ENCODE results near the gene THAP10. TPM values are rescaled to one million over a fixed set of nuclear protein-coding genes. Genes with fewer than 3 reads are reported as not detected.

The THAP10 gene
- polyA plus RNA-seq, 1 donor from 2014 or later = 6.6 TPM

DNA sequence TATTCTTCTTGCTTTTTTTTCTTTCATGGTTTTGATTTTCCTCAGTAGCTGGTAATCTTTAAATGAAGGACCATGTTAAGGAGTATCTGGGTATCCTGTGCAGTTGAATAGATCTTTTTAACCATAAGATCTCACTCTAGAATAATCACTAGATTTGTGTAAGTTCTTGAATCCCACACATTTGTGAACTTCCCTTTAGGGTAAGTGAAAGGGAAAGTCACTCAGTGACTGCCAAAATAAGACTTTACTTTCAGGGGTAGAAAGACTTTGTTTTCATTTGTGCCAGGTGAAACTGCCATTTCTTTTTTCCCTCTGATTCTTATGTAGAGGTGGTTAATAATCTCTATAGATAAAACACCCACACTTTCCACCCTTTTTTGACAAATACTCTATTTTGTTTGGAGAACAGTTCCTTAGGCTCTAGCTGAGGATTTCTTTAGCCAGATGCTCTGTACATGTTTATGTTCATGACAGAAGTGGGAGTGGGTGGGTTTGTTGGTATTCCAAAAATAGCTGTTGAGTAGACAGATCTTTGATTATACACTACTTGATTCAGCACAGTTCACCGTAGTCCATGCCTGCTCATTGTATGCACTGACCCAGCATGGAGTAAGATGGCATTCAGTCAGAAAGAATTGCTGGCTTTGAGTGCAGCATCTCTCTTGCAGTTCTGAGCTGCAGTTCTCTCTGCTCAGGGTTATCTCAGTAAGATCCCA lies 28.9 kb upstream of the THAP10 start:
- H3K4me3 ChIP-seq (ENCODE audit: low read length) = no peak overlapping the region
- H3K36me3 ChIP-seq (ENCODE audit: insufficient read depth, low read length) = peaks cover 8% of the 10 kb centered on the region
- no peaks in the 10 kb centered on the region for H3K9me3 ChIP-seq (ENCODE audit: low read length)
- no peak overlapping the region for H2AFZ ChIP-seq (ENCODE audit: low read depth, low read length)
- H3K9ac ChIP-seq (ENCODE audit: low read length) = no peak overlapping the region
- TF ChIP-seq SMC3 (conservative IDR thresholded peaks at IDR 0.05; ENCODE audit: poor library complexity) (no peak), RAD21 (conservative IDR thresholded peaks at IDR 0.05) (no peak), EP300 (conservative IDR thresholded peaks at IDR 0.05; ENCODE audit: poor library complexity, severe bottlenecking) (no peak), TAF1 (IDR thresholded peaks at IDR 0.05; ENCODE audit: low read depth) (no peak), EZH2 (IDR thresholded peaks at IDR 0.05; ENCODE audit: borderline replicate concordance, insufficient read depth, low read length, poor library complexity, severe bottlenecking) (no peak), MXI1 (conservative IDR thresholded peaks at IDR 0.05; ENCODE audit: poor library complexity, severe bottlenecking) (no peak), POLR2AphosphoS5 (IDR thresholded peaks at IDR 0.05) (no peak)
- TF ChIP-seq, protein P1, sequence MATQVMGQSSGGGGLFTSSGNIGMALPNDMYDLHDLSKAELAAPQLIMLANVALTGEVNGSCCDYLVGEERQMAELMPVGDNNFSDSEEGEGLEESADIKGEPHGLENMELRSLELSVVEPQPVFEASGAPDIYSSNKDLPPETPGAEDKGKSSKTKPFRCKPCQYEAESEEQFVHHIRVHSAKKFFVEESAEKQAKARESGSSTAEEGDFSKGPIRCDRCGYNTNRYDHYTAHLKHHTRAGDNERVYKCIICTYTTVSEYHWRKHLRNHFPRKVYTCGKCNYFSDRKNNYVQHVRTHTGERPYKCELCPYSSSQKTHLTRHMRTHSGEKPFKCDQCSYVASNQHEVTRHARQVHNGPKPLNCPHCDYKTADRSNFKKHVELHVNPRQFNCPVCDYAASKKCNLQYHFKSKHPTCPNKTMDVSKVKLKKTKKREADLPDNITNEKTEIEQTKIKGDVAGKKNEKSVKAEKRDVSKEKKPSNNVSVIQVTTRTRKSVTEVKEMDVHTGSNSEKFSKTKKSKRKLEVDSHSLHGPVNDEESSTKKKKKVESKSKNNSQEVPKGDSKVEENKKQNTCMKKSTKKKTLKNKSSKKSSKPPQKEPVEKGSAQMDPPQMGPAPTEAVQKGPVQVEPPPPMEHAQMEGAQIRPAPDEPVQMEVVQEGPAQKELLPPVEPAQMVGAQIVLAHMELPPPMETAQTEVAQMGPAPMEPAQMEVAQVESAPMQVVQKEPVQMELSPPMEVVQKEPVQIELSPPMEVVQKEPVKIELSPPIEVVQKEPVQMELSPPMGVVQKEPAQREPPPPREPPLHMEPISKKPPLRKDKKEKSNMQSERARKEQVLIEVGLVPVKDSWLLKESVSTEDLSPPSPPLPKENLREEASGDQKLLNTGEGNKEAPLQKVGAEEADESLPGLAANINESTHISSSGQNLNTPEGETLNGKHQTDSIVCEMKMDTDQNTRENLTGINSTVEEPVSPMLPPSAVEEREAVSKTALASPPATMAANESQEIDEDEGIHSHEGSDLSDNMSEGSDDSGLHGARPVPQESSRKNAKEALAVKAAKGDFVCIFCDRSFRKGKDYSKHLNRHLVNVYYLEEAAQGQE (IDR thresholded peaks at IDR 0.05; ENCODE audit: borderline replicate concordance) = no peak
- TF ChIP-seq, protein P2, sequence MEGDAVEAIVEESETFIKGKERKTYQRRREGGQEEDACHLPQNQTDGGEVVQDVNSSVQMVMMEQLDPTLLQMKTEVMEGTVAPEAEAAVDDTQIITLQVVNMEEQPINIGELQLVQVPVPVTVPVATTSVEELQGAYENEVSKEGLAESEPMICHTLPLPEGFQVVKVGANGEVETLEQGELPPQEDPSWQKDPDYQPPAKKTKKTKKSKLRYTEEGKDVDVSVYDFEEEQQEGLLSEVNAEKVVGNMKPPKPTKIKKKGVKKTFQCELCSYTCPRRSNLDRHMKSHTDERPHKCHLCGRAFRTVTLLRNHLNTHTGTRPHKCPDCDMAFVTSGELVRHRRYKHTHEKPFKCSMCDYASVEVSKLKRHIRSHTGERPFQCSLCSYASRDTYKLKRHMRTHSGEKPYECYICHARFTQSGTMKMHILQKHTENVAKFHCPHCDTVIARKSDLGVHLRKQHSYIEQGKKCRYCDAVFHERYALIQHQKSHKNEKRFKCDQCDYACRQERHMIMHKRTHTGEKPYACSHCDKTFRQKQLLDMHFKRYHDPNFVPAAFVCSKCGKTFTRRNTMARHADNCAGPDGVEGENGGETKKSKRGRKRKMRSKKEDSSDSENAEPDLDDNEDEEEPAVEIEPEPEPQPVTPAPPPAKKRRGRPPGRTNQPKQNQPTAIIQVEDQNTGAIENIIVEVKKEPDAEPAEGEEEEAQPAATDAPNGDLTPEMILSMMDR (IDR thresholded peaks at IDR 0.05; ENCODE audit: poor library complexity, severe bottlenecking) = no peak
- no peaks in the 10 kb centered on the region for H3K9me2 ChIP-seq (ENCODE audit: insufficient read depth, low read length)
- H3K4me2 ChIP-seq (ENCODE audit: low read length) = no peak overlapping the region
- H3K79me2 ChIP-seq (replicated peaks; ENCODE audit: insufficient read depth, low read length) = no peaks in the 10 kb centered on the region
- no peak overlapping the region for H3K27ac ChIP-seq (ENCODE audit: low read length)
- H3K27me3 ChIP-seq (ENCODE audit: insufficient read depth, low read depth, low read length) = no peaks in the 10 kb centered on the region
- no peaks in the 10 kb centered on the region for H3F3A ChIP-seq (ENCODE audit: insufficient read depth, low read length, poor library complexity, severe bottlenecking)
- no peaks in the 10 kb centered on the region for H4K20me1 ChIP-seq (ENCODE audit: insufficient read depth)

DNA sequence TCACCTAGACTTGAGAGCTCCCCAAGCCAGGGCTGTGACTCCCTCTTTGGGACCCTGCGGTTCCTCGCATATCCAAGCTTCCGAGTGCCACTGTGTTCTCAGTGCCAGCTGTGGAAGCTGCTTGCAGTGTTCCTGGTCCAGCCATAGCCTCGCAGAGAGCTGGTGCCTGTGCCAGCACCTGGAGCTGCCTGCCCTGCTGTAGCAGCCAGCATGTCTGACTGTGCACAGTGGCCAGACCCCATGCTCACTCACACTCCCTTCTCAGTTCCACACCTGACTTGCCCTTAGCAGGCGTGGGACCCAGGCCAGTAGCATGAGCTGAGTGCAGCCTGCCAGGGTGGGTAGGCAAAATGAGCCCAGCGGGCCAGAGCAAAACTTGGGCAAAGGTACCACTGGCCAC lies 25.7 kb upstream of the THAP10 start:
- Histone ChIP-seq H2AFZ (ENCODE audit: low read depth, low read length) (no peak overlapping the region), H3K79me2 (replicated peaks; ENCODE audit: insufficient read depth, low read length) (no peaks in the 10 kb centered on the region), H3K36me3 (ENCODE audit: insufficient read depth, low read length) (peaks cover 8% of the 10 kb centered on the region), H3F3A (ENCODE audit: insufficient read depth, low read length, poor library complexity, severe bottlenecking) (no peaks in the 10 kb centered on the region), H3K9me3 (ENCODE audit: low read length) (no peaks in the 10 kb centered on the region), H3K9ac (ENCODE audit: low read length) (no peak overlapping the region), H3K27me3 (ENCODE audit: insufficient read depth, low read depth, low read length) (no peaks in the 10 kb centered on the region), H3K4me3 (ENCODE audit: low read length) (no peak overlapping the region), H3K4me2 (ENCODE audit: low read length) (no peak overlapping the region), H3K9me2 (ENCODE audit: insufficient read depth, low read length) (no peaks in the 10 kb centered on the region), H3K27ac (ENCODE audit: low read length) (no peak overlapping the region), H4K20me1 (ENCODE audit: insufficient read depth) (no peaks in the 10 kb centered on the region)
- no peak for TF ChIP-seq EZH2 (IDR thresholded peaks at IDR 0.05; ENCODE audit: borderline replicate concordance, insufficient read depth, low read length, poor library complexity, severe bottlenecking)
- TF ChIP-seq, protein P1 (IDR thresholded peaks at IDR 0.05; ENCODE audit: borderline replicate concordance) = no peak

All from neural cell (in vitro differentiated cells).